Activated T-helper 2 cell treated with anti-CD3 and anti-CD28 coated beads, Interferon-gamma antibody, Interleukin-2, Interleukin-4, amounts not matched to agents 10 μg/mL and 5 μg/mL and 100 μg/mL, durations not matched to agents 14 hours and 24 hours and 36 hours (primary cell): ENCODE measurements around the gene TUBB3. TPM values are rescaled to one million over a fixed set of nuclear protein-coding genes. Genes with fewer than 3 reads are reported as not detected.
"Not testable (repeated sequence)": the region's sequence is repeated elsewhere in the genome, so short reads cannot be mapped to it uniquely, and the experiment has no call there.

Experiments
- DNase-seq: peaks from one replicate; pipeline ENCODE4 v3.0.0; 2021; ENCODE audit warnings: low spot score
- H3K27ac Mint-ChIP-seq: one replicate; pipeline ENCODE4 v1.8.0; 2021; ENCODE audit warnings: mixed read lengths
- H3K27me3 Mint-ChIP-seq: one replicate; pipeline ENCODE4 v1.8.0; 2021; ENCODE audit warnings: low read depth, mixed read lengths
- H3K36me3 Mint-ChIP-seq: one replicate; pipeline ENCODE4 v1.8.0; 2021; ENCODE audit warnings: low read depth, mixed read lengths
- H3K4me1 Mint-ChIP-seq: one replicate; pipeline ENCODE4 v1.8.0; 2021; ENCODE audit warnings: low read depth, mixed read lengths
- H3K4me3 Mint-ChIP-seq: one replicate; pipeline ENCODE4 v1.8.0; 2021; ENCODE audit warnings: low read depth, mild to moderate bottlenecking, moderate library complexity, mixed read lengths
- H3K9me3 Mint-ChIP-seq: one replicate; pipeline ENCODE4 v1.8.0; 2021; ENCODE audit warnings: mixed read lengths
- intact Hi-C: fragments of 100-400 bp; cut with micrococcal nuclease; formaldehyde crosslinking; loops from one replicate; pipeline ENCODE4 v1.15.1; 2023
- total RNA-seq: library from RNA; stranded (reverse); gene quantifications from 2 replicates; pipeline ENCODE4 v1.2.3, GENCODE V29; 2022

Gene TUBB3
- total RNA-seq, 1 donor from 2014 or later: 2.9 TPM

GRCh38 chr16:89906140-89907025 is 16.8 kb upstream of the TUBB3 start:
- Mint-ChIP-seq H3K4me1 (no peaks in the 10 kb centered on the region), H3K9me3 (no peaks in the 10 kb centered on the region), H3K27ac (no peak overlapping the region), H3K27me3 (no peaks in the 10 kb centered on the region), H3K4me3 (no peak overlapping the region), H3K36me3 (peaks cover 50% of the 10 kb centered on the region)
- intact Hi-C loops: no loop called here
- no peak for DNase-seq

DNA sequence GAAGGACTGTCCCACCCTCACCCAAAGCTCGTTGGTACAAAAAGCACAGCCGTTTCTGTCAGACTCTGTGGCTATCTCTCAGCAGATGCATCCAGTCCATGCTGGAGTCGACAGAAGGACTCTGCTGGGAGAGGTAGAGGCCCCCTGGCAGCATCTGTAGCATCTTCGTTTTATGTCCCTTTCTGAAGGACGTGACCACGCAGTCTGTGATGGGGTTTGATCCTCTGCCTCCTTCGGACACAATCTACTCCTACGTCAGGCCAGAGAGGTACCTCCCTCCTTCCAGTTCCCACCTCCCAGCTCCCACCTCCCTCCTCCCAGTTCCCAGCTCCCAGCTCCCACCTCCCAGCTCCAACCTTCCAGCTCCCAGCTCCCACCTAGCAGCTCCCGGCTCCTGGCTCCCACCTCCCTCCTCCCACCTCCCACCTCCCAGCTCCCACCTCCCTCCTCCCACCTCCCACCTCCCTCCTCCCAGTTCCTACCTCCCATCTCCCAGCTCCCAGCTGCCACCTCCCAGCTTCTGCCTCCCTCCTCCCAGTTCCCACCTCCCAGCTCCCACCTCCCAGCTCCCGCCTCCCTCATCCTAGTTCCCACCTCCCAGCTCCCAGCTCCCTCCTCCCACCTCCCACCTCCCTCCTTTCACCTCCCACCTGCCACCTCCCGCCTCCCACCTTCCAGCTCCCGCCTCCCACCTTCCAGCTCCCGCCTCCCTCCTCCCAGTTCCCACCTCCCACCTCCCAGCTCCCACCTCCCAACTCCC is 15.9 kb upstream of the TUBB3 start:
- H3K27me3 Mint-ChIP-seq: no peaks in the 10 kb centered on the region
- no peak overlapping the region for H3K27ac Mint-ChIP-seq
- no peaks in the 10 kb centered on the region for H3K4me1 Mint-ChIP-seq
- intact Hi-C loops: no loop called here
- H3K9me3 Mint-ChIP-seq: no peaks in the 10 kb centered on the region
- no peak for DNase-seq
- no peak overlapping the region for H3K4me3 Mint-ChIP-seq
- peaks cover 58% of the 10 kb centered on the region for H3K36me3 Mint-ChIP-seq

- Mint-ChIP-seq H3K9me3 (no peaks in the 10 kb centered on the region), H3K27me3 (no peaks in the 10 kb centered on the region)
- intact Hi-C loops: no loop called here
Observed at GRCh38 chr16:89908236-89908635, 14.9 kb upstream of the TUBB3 start.

GRCh38 chr16:89909777-89910716 is 13.1 kb upstream of the TUBB3 start:
- intact Hi-C loops: loop anchor here (1.0 kb wide), 1 partner anchor 46 kb away; no protein-coding TSS in a partner anchor
- Mint-ChIP-seq H3K9me3 (no peaks in the 10 kb centered on the region), H3K4me3 (no peak overlapping the region), H3K27me3 (no peaks in the 10 kb centered on the region), H3K36me3 (peaks cover 66% of the 10 kb centered on the region), H3K27ac (no peak overlapping the region), H3K4me1 (no peaks in the 10 kb centered on the region)
- peak; percentile 60 for DNase-seq

More at GRCh38 chr16:89908236-89908635, 14.9 kb upstream of the TUBB3 start:
- Mint-ChIP-seq H3K4me1 (no peaks in the 10 kb centered on the region), H3K36me3 (peaks cover 61% of the 10 kb centered on the region), H3K27ac (no peak overlapping the region), H3K4me3 (no peak overlapping the region)
- DNase-seq: no peak

DNA sequence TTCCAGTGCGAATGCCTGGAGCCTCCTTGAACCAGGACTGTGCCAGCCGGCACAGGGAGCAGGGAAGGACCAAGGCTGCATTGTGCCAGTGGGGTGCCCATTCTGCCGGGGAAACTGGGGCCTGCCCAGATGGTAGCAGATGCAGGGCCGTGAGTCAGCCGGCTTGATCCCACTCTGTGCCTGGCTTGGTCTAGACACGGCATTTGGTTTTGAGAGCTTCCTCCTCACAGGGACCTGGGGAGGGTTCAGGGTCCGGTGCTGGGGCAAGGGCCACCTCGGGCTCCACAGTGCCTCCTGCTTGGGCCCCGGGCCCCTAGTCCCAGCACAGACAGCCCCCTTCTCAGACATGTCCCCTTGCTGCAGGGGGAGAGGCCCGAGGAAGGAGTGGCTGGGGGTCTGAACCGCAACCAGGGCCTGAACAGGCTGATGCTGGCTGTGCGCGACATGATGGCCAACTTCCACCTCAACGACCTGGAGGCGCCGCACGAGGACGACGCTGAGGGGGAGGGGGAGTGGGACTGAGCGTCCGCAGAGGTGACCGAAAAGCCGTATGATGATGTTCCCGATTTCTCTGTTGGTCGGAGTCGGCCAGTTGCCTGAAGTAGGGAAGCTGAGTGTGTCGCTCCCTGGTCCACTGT is 12.3 kb upstream of the TUBB3 start:
- Mint-ChIP-seq H3K27ac (no peak overlapping the region), H3K4me1 (no peaks in the 10 kb centered on the region), H3K9me3 (no peaks in the 10 kb centered on the region), H3K36me3 (peaks cover 64% of the 10 kb centered on the region), H3K4me3 (no peak overlapping the region), H3K27me3 (no peaks in the 10 kb centered on the region)
- intact Hi-C loops: loop anchor here (1.0 kb wide), 1 partner anchor 47 kb away; no protein-coding TSS in a partner anchor
- no peak for DNase-seq

GRCh38 chr16:89911375-89911774 is 11.8 kb upstream of the TUBB3 start:
- intact Hi-C loops: no loop called here
- DNase-seq: no peak
- peaks cover 64% of the 10 kb centered on the region for H3K36me3 Mint-ChIP-seq
- H3K4me1 Mint-ChIP-seq: no peaks in the 10 kb centered on the region
- H3K9me3 Mint-ChIP-seq: no peaks in the 10 kb centered on the region
- H3K27me3 Mint-ChIP-seq: no peaks in the 10 kb centered on the region
- H3K4me3 Mint-ChIP-seq: no peak overlapping the region
- no peak overlapping the region for H3K27ac Mint-ChIP-seq

- Mint-ChIP-seq H3K36me3 (peaks cover 56% of the 10 kb centered on the region), H3K9me3 (no peaks in the 10 kb centered on the region), H3K27ac (no peak overlapping the region), H3K4me3 (no peak overlapping the region), H3K27me3 (no peaks in the 10 kb centered on the region), H3K4me1 (no peaks in the 10 kb centered on the region)
- DNase-seq: no peak
- intact Hi-C loops: no loop called here
Observed at GRCh38 chr16:89912143-89912542, 11.0 kb upstream of the TUBB3 start.

DNA sequence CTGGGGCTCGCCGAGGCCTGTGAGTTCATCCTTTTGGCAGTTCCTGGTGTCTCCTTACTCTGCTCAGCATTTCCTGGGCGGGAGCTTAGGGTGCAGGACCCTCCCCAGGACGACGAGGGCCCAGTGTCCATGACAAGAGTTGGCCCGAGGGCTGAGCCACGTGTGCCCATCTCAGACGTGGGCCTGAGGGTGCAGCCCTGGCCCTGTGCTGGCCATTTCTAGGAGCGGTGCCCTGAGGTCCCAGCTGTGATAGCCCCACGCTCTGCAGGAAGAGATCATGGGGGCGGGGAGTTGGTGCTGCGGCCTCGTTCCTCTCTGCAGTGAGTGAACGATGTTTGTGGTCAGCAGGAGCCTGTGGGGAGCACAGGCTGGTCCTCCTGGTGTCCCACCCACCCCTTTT is 10.5 kb upstream of the TUBB3 start:
- peaks cover 2% of the 10 kb centered on the region for H3K4me1 Mint-ChIP-seq
- H3K36me3 Mint-ChIP-seq: peaks cover 55% of the 10 kb centered on the region
- no peaks in the 10 kb centered on the region for H3K9me3 Mint-ChIP-seq
- intact Hi-C loops: no loop called here
- H3K27ac Mint-ChIP-seq: no peak overlapping the region
- H3K27me3 Mint-ChIP-seq: no peaks in the 10 kb centered on the region
- H3K4me3 Mint-ChIP-seq: no peak overlapping the region
- DNase-seq: no peak

DNA sequence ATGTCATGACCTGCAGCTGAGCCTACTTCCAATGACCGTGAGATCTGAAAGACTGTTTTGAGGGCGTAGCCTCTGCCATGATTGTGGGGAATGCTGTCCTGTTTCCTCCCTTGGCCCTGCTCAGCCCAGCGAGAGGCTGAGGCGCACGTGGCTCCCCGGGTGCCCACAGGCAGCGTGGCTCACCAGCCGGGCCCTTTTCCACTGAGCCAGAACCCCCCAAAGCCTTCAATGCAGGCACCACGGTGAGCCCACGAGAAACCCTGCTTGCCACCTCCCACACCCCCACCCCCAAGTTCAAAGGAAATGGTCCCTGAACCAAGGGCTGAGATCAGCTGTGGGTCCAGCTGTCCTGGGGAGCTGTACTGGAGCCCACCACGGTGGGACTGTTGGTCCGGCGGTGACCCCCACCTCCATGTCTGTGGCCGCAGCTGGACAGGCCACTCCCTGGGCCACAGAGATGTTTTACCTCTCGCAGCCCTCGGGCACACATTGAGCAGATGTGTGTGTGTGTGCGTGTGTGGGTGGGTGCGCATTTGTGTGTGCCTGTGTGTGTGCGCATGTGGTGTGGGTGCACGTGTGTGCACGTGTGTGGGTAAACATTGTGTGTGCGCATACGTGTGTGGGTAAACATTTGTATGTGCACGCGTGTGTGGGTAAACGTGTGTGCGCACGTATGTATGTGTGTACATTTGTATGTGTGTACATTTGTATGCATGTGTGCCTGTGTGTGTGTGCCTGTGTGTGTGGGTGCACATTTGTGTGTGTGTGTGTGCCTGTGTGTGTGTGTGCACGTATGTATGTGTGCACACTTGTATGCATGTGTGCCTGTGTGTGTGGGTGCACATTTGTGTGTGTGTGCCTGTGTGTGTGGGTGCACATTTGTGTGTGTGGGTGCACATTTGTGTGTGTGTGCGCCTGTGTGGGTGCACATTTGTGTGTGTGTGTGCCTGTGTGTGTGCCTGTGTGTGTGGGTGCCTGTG is 9.4 kb upstream of the TUBB3 start:
- Mint-ChIP-seq H3K27ac (no peak overlapping the region), H3K4me1 (peaks cover 7% of the 10 kb centered on the region), H3K4me3 (no peak overlapping the region), H3K36me3 (peaks cover 50% of the 10 kb centered on the region), H3K9me3 (no peaks in the 10 kb centered on the region), H3K27me3 (peaks cover 1% of the 10 kb centered on the region)
- intact Hi-C loops: no loop called here
- no peak for DNase-seq

DNA sequence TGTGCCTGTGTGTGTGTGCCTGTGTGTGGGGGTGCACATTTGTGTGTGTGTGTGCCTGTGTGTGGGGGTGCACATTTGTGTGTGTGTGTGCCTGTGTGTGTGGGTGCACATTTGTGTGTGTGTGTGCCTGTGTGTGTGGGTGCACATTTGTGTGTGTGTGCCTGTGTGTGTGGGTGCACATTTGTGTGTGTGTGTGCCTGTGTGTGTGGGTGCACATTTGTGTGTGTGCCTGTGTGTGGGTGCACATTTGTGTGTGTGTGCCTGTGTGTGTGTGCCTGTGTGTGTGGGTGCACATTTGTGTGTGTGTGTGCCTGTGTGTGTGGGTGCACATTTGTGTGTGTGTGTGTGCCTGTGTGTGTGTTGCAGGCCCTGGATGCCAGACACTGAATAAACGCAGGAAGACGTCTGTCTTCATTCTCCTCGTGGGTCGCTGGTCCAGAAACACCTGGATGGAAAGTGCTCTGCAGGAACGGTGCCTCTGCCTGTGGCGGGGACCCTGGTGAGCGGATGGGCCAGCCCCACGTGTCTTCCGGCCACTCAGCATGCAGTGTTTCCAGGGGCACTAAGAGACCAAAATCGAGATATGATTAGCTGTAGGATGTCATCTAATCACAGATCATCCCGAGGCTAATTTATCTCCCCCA is 8.4 kb upstream of the TUBB3 start:
- H3K27me3 Mint-ChIP-seq, H3K4me3 Mint-ChIP-seq, H3K9me3 Mint-ChIP-seq, H3K4me1 Mint-ChIP-seq, intact Hi-C loops, DNase-seq, H3K27ac Mint-ChIP-seq: not testable (repeated sequence)
- peaks cover 41% of the 10 kb centered on the region for H3K36me3 Mint-ChIP-seq
